Right lung (tissue), 5 donors: ENCODE data around the gene NIFK. TPM values are rescaled to one million over a fixed set of nuclear protein-coding genes. Genes with fewer than 3 reads are reported as not detected.
"Not testable (repeated sequence)": the region's sequence is repeated elsewhere in the genome, so short reads cannot be mapped to it uniquely, and the experiment has no call there.

Experiments
- DNase-seq, 2 donors: peaks; one replicate each; pipeline ENCODE4 v3.0.0-alpha.2; 2013
- polyA plus RNA-seq, 5 donors: library from polyadenylated mRNA; unstranded; fragments of 120-200 nt; gene quantifications; one replicate each; pipeline versions ENCODE4 v1.2.1 to v1.2.3, GENCODE V29; 2013; ENCODE audit warnings: inconsistent platforms in 1 of 5, low replicate concordance in 1 of 5; ENCODE audit not compliant: insufficient read length in 5 of 5, insufficient read depth in 1 of 5

Gene NIFK
- polyA plus RNA-seq, 5 donors = 66.2 to 75.4 (median 67.6) TPM

DNA sequence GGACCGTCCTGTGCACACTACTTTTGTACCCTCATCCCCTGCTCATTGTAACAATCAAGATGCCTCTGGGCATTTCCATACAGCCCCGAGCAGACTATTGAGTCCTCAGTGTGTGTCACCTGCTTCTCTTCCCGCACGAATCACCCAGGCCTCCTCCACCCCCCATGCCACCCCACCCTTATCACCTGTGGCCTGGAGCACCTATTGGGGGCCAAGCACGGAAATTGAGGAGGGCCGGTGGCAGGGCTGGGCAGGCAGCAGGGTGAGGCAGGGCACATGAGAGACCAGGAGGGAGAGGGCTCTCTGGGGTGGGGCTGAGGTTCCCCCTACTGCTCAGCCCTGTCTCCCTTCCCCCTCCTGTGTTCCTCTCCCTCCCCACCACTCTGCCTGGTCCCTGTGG lies 4.3 kb upstream of the NIFK start:
- DNase-seq = no peak

DNA sequence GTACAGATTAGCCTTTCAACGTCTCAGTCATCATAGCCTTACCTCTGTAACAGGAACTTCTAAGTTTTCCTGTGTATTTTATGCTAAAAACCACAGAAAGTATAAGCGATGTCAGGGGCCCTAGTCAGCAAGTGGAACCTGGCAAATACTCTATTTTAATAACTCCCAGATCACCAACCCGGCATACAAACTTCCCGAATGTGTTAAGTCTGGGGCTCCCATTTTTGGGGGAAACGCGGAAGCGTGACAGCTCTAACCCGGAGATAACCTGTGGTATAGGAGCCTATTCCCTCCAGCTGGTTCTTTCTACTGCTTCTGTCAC lies 574 bp downstream of the NIFK start:
- DNase-seq = no peak

DNA sequence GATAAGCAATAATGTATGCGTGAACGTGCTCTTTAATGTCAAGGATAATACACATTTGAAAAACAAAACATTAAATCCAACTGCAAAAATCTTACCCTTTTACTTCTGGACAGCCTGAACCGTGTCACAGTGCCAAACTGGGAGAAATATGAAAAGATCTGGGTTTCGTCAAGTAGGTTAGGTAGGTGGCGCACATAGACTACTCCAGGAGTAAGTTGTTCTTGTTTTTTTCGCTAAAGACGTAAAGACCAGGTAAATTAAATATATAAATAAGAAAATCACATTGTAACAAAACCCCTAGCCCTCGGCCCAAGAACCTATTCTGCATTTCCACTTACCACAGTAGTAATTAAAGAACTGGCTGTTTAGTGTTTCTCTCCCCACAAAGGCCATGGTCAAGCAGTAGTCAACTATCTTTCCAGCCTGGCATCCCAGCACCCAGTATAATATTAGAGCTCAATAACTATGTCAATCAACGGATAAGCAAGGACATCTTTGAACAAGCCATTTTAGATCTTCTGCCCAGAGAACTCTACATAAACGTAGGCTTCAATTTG lies 1.1 kb downstream of the NIFK start:
- DNase-seq = no peak

DNA sequence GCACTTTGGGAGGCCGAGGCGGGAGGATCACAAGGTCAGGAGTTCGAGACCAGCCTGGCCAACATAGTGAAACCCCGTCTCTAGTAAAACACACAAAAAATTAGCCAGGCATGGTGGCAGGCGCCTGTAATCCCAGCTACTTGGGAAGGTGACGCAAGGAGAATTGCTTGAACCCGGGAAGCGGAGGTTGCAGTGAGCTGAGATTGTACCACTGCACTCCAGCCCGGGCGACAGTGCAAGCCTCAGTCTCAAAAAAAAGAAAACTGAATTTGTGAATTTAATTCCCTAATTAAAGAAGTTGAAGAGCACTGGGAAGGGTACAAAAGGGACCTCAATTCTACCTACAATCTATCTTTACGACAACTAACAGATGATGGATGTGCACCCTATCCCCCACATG lies 2.1 kb downstream of the NIFK start:
- DNase-seq = not testable (repeated sequence)

DNA sequence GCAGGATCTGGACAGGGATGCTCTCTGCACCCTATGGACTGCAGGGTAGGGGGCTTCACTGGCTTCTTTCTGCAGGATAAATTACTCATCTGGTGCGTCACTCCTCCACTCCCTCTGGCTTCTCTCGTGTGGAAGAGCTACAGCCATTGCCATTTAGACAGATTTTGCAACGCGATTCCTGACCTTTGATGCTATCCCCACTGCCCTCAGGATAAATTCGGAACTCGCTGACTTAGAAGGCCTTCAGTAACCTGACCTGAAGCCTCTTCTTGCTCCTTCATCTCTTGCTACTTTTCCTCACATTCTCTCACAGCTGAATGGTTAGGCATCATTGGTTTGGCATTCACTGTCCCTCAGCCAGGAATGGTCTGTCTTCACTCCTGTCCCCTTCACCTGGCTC lies 5.3 kb downstream of the NIFK start:
- DNase-seq = no peak

DNA sequence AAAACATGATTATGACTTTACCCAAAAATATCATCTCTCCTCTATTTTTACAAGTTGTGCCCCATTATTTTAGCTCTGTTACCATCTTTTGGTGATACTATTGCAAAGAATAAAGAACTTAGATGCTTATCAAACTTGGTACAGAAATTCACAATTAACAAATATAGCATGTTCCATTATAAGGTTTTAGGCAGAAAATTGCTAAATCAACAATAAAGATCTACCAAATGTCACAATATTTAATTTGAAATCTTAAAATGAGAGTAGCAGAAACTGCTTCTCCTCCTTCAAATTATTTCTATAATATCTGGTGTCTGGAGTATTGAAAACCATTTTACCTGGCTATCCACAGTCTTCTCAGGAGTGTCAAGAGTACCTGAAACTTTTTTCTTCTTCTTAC lies 8.7 kb downstream of the NIFK start:
- DNase-seq = no peak

DNA sequence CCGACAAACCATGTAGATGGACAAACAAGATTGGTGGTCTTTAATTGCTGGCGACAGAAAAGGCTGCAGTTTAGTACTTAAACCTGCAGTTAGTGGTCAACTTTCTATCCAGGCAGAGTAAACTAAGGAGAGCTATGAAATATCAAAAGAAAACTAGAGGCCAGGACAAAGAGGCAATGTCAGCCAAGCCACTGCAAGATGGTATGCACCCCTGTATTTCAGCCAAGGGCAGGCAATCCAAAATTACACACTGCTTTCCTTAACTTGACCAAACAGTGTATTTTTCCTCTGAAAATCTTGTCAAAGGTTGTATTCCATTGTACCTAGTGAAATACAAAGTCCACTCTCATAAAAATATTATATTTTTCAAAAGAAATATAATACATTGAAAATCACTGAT lies 9.3 kb downstream of the NIFK start:
- DNase-seq = no peak

DNA sequence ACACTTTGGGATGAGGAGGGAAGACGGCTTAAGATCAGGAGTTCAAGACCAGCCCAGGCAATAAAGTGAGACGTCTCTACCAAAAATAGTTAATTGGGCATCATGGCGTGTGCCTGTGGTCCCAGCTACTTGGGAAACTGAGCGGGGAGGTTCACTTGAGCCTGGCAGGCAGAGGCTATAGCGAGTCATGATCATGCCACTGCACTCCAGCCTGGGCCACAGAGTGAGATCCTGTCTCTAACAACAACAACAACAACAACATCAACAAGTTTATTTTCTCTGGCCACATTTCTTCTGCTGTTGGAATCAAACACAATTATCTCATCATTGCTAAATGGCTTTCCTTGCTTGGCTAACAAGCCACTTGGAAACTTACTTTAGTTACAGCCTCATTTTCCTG lies 13.4 kb downstream of the NIFK start:
- no peak for DNase-seq

DNA sequence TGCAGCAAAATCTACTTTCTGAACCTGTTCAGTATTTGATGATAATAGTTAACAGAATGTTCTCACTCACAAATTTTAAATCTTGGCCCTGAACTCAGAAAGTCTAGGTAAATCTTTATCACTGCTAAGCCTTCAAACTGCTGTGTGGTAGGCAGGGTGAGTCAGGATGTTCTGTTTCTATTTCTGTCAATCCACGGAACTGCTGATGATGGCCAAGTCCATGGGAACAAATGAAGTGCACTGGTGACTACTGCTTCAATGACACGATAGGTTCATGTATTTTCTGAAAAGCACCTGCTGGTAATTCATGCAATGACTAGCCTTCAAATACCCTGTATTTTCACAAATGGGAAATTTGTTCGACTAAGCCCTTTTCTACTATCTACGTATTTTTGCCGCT lies 14.2 kb downstream of the NIFK start:
- no peak for DNase-seq

DNA sequence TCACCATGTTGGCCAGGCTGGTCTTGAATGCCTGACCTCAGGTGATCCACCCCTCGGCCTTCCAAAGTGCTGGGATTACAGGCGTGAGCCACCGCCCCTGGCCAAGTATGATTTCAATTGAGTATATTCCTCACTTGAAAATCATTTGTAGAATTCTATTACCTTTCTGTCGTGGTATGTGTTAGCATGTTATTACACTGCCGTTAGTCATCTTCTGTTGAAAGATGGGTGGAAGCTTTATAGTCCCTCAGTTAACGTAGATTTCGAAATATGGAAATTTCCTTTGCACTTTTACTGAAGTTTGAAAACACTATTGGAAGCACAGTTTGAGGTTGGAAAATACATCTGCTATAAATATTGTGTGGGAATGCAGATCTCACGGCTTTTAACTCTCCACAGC lies 14.7 kb downstream of the NIFK start:
- DNase-seq = no peak

DNA sequence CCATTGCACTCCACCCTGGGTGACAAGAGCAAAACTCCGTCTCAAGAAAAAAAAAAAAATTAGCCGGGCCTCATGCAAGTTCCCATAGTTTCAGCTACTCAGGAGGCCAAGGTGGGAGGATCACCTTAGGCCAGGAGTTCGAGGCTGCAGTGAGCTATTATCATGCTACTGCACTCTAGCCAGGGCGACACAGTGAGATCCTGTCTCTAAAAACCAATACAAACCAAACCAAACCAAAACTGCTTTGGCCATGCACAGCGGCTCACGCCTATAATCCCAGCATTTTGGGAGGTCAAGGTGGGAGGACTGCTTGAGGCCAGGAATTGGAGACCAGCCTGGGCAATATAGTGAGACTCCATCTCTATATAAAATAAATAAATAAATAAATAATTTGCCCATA lies 19.1 kb downstream of the NIFK start:
- DNase-seq = no peak

DNA sequence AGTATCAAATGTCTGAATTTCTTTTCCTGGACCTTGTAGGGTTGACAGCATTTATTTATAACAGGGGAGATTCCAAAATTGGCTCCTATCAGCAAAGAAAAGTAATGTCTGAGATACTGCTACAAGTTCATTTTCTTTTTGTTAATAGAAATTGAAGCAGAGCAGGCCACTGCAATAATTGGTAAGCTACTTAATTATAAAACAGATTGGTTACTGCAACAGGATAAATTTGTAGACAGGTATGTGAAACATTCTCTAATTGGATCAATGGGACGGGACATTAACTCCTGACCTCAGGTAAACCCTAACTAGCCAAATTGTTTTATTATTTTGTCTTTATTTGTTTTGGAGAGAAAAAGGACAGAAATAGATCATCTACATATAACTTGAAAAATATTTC lies 20.5 kb downstream of the NIFK start:
- DNase-seq = no peak

DNA sequence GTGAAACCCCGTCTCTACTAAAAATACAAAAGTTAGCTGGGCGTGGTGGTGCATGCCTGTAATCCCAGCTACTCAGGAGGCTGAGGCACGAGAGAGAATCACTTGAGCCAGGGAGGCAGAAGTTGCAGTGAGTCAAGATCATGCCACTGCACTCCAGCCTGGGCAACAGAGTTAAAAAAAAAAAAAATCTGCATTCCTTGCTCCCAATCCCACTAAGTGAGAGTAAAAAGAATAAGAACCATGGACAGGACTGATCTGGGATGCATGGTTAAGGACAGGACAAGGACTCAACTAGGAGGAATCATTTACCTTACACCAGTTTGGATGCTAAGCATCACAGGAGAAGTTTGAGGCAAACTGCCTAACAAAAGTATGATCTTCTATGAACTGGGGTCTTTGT lies 25.2 kb downstream of the NIFK start:
- not testable (repeated sequence) for DNase-seq

DNA sequence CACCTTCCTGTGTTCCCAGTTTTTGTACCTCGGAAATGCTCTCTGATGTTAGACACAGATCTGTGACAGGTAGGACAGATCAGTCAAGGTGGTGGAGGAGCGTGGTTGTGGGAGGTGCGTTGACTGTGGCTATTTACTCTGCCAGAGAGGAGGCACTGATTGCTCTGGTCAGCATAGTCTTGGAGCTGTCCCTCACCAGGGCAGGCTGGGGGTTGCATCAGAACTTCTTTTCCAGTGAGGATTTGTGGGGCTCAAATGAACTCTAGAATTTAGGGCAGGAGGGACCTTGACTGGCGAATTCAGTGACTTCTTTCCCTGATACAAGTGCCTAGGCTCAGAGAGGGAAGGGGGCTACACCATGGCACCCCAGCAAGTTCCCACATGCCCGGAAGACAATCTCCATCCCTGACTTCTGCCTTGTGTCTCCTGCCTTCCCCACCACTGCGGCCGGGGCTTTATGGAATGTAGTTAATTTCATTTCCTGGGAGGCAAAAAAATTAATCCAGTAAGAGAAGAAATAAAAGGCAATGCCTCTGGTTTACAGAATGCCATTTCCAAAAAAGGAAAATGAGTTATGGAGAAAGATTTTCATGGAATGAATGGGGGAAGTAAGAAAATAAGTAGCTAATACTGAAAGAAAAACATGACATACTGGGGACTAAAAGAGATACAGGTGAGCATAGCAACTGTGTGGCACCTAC lies 26.1 kb downstream of the NIFK start:
- no peak for DNase-seq

DNA sequence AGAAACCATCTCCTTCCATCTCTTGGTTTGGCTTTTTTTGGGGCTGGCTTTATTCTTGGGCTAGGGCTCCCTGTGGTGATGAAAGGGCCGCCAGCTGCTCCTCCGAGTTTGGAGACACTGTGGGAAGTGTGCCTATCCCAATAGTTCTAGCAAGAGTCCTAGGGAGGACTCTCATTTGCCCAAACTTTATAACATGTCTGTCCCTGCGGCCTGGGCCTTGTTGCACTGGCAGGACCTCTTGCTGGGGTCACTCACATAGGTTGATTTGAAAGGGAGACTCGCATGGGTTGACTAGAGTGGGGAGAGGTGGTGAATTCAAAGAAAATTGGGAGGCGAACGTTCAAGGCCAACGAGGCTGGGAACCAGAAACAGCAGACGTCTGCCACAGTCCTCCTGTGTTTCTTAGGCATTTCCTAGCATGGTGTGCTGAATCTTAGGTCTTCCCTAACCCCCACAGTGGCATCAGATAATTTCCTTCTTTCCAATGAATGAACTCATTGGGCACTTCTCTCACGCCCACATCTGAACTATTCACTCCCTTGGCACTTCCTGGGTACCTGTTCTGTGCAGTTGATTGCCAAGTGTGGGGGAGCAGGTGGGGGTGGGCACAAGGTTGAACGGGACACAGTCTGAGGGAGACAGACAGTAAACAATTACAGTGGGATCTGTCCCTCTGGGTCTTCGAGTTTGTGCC lies 26.8 kb downstream of the NIFK start:
- DNase-seq = no peak

DNA sequence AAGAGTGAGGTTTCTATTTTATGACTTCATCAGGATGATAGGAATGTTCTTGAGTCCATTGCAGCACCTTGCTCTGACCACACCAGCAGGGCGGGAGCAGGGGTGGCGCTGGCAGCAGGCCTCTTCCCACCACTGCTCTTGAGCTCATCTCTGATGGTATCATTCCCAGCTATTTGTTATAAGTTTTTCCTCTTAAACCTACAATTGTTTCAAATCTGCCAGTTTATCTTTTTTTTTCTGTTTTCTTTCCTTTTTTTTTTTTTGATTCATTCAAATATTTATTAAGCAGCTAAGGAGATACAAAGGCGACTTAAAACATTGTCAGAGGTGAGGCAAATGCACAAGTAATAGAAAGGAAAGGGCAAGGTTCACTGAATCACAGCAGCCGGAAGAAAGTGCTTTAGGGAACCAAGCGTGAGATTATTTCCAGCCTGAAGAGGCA lies 28.7 kb downstream of the NIFK start:
- DNase-seq = no peak

DNA sequence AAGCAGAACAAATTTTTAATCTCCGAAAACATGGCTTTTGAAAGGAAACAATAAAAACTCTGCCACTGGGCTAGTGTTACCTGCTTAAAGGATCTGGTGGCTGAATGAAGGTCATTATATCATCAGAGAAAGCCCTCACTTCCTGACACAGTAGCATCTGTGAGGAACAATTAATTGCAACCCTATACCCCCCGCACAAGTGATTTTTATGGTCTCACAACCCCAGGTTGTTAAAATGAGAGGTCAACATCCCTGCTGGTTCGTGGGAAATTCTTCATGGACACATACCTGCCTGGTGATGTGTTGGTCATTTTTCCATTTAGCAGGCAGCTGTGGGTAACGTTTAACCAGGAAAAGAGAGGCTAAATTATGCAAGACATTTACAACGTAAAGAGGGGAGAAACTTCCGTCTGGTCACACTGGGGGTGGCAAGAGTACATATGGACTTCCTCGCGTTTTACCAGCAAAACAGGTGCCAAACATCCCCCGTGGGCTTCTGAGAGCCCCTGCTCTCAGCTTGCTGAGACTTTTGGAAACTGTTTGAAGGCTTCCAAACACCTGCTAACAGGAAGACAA lies 29.2 kb downstream of the NIFK start:
- no peak for DNase-seq

DNA sequence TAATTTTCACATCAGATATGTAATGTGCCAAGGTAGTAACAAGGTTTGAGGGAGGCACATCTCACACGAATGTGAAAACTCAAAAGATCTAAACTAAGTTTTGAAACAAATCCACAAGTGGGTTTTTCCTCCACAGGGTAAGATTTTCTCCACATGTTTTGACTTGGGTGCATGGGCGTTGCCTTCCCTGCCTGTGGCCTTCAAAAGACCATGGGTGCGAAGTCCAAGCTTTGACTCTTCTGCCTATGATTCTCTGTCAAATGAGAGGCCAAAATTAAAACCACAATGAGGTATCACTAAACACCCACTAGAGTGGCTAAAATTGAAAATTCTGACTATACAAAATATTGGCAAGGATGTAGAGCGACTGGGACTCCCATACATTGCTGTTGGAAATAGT lies 30.7 kb downstream of the NIFK start:
- no peak for DNase-seq

DNA sequence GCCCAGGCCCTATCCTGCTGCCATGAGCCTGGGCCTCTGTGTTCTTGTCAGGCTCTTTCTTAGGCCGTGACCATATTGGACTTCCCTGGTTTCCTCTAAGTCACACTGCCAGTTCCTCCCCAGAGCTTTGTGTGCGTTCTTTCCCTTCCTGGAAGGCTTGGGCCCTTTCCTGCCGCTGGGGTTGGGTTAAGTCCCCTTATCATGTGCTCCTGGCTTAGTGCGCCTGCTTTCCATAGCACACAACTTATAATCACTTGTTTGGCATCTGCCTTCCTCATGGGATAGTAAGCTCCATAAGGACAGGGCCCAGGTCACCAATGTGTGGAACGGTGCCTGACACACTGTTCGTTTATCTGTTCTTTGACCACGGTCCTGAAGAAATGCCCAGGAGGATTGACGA lies 31.3 kb downstream of the NIFK start:
- DNase-seq = no peak

DNA sequence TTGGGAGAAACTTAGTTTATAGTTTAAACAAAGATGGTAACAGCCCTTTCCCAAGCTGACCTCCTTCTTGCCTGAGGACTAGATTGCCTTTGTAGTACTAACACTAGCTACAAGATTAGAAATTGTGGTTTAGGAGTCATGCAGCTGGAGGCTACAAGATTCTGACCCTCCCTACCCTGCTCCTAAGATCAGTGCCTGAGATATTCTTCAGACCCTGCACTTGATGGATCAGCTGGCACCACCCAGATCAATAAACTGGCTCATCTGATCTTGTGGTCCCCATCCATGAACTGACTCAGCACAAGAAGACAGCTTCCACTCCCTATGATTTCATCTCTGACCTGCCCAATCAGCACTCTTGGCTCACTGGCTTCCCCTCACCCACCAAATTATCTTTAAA lies 34.9 kb downstream of the NIFK start:
- DNase-seq = not testable (repeated sequence)

DNA sequence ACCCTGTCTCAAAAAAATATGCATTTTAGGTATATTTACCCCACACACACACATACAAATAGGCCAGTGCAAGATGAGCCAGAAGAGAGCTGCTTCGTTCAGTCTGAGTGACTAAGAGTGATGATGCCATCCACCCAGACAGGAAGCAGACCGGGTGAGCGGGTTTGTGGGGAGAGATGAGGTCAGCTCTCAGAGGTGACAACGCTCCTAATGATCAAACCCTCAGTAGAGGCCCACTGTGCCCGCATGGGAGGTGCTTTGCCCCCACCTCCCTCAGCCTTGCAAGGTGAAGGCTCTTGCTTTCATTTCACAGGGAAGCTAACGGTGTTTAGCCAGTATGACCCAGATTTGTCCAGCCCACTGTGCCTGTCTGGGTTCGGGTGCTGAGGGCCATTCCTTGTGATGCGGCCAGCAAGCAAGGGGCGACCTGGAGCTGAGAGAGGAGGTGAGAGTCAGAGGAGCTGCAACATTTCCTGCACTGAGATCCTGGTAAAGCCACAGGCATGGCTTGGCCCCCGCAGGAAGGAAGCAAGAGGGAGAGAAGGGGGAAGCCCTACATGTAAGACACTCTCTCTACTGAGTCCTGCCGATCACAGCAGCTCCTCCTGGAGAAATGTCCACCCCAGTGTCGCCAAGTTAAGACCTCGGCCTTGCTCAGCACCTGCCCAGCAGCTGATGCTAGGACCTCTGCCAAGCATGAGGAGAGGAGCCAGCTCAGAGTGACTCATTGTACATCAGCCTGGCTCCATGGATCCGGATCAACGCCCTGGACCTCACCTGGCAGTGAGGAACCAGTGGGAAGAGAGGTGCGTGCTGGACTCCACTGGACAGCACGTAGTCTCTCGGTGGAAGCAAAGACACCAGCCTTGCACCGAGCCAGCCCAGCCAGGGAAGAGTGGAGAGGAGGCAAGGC lies 37.0 kb downstream of the NIFK start:
- DNase-seq = no peak

DNA sequence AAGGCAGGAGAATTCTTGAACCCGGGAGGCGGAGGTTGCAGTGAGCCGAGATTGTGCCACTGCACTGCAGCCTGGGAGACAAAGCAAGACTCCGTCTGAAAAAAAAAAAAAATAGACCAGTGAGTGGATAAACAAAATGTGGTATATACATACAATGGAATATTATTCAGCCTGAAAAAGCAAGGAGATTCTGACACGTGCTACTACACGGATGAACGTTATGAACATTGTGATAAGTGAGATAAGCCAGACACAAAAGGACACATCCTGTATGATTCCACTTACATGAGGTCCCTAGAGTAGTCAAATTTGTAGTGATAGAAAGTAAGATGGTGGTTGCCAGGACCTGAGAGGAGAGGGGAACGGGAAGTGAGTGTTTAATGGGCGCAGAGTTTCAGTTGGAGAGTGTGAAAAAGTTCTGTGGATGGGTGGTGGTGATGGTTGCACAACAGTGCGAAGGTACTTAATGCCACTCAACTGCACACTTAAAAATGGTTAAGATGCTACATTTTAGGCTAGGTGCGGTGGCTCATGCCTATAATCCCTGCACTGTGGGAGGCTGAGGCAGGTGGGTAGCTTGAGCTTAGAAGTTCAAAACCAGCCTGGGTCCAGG lies 38.3 kb downstream of the NIFK start:
- no peak for DNase-seq
